Nephron (organoid): ENCODE results near the gene GRIN2C.
A peak's percentile ranks its signal among the peaks of the same experiment; 100 is the strongest.

ENCODE experiments used
- H3K27ac Mint-ChIP-seq, 3 experiments: 2 replicates each; pipeline ENCODE4 v1.8.0; 2020; ENCODE audit warnings: mixed read lengths in 3 of 3, mild to moderate bottlenecking in 2 of 3, moderate library complexity in 1 of 3
- H3K27me3 Mint-ChIP-seq: 2 replicates; pipeline ENCODE4 v1.8.0; 2021; ENCODE audit warnings: low read depth, mild to moderate bottlenecking, moderate library complexity, mixed read lengths
- H3K36me3 Mint-ChIP-seq: 2 replicates; pipeline ENCODE4 v1.8.0; 2020; ENCODE audit warnings: low read depth, mixed read lengths
- H3K4me1 Mint-ChIP-seq: 2 replicates; pipeline ENCODE4 v1.8.0; 2020; ENCODE audit warnings: mixed read lengths
- H3K4me3 Mint-ChIP-seq, 3 experiments: 2 replicates each; pipeline ENCODE4 v1.8.0; 2020; ENCODE audit warnings: mild to moderate bottlenecking in 3 of 3, mixed read lengths in 3 of 3, moderate library complexity in 2 of 3
- H3K9me3 Mint-ChIP-seq: 2 replicates; pipeline ENCODE4 v1.8.0; 2020; ENCODE audit warnings: mixed read lengths
- TF ChIP-seq, protein P1 (sequence below), 3 experiments: fragments of 200-600 bp; sonication (generic); IDR thresholded peaks; one replicate each; pipeline ENCODE4 v1.5.0; 2021; ENCODE audit warnings: antibody characterized with exemption in 3 of 3; ENCODE audit not compliant: unreplicated experiment in 3 of 3

Gene GRIN2C

DNA sequence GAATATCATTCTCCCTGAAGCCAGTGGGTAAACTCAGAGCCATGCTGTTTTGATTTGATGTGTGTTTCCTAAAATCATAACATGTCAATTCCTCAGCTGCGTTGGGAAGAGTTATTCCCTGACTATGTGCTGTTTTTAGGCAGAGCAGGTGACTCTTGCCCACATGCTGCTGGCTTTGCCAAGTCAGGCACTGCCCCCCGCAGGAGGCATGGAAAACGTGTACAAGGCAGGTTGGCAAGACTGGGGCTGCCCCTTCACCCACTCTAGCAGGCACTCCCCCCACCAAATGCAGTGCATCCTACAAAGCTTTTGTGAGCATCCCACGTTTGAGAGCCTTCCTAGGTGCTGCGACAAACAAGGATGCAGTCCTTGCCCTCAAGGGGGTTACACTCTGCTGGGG, 45.2 kb downstream of the GRIN2C start:
- Mint-ChIP-seq H3K9me3 (no peaks in the 10 kb centered on the region), H3K27ac (no peak overlapping the region), H3K4me1 (peaks cover 17% of the 10 kb centered on the region), H3K27me3 (peaks cover 15% of the 10 kb centered on the region), H3K36me3 (peaks cover 34% of the 10 kb centered on the region), H3K4me3 (no peak overlapping the region)
- TF ChIP-seq, protein P1, sequence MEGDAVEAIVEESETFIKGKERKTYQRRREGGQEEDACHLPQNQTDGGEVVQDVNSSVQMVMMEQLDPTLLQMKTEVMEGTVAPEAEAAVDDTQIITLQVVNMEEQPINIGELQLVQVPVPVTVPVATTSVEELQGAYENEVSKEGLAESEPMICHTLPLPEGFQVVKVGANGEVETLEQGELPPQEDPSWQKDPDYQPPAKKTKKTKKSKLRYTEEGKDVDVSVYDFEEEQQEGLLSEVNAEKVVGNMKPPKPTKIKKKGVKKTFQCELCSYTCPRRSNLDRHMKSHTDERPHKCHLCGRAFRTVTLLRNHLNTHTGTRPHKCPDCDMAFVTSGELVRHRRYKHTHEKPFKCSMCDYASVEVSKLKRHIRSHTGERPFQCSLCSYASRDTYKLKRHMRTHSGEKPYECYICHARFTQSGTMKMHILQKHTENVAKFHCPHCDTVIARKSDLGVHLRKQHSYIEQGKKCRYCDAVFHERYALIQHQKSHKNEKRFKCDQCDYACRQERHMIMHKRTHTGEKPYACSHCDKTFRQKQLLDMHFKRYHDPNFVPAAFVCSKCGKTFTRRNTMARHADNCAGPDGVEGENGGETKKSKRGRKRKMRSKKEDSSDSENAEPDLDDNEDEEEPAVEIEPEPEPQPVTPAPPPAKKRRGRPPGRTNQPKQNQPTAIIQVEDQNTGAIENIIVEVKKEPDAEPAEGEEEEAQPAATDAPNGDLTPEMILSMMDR (IDR thresholded peaks at IDR 0.05; ENCODE audit: unreplicated experiment in 3 of 3): no peak

DNA sequence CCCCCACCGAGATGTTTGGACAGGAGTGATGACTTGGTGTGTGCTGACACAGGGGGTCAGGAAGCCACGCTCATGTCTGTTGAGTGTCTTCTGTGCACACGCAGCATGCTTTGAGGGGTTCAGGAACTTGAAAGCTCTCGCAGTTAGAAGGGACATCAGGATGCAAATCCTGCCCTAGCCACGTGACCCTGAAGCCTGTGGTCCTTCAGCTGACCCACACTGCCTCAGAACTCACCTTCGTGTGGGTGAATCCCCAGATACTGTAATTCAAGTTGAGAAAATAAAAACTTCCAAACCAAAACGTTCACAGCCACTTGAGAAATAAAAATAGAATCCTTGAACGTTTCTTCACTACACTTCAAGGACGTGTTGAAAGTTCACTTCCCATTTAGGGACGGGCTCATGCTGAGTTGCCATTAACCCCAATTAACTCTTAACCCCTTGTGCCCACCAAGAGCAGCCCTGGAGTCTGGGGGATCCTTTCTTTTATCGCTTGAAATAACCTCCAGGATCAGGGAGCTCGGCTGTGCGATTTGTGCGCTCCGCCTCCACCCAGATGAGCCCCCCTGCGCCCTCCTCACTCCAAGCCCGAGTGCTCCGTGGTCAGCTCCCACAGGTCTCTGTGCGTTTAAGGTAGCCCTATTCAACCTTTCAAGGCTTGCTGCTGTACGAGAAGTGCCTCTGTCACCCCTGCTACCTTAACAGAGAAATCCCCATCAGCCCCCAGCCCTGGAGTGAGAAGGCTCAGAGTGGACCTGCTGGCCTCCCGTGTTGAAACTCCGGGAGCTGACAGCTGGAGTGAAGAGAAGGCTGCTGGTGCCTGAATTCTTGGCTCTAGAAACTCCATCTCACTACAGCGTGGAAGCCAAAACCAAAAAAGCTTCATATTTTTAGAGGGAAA, 47.3 kb downstream of the GRIN2C start:
- TF ChIP-seq, protein P1 (IDR thresholded peaks at IDR 0.05; ENCODE audit: unreplicated experiment in 3 of 3): no peak
- peaks cover 17% of the 10 kb centered on the region for H3K4me1 Mint-ChIP-seq
- peaks cover 24% of the 10 kb centered on the region for H3K27me3 Mint-ChIP-seq
- H3K36me3 Mint-ChIP-seq: peaks cover 30% of the 10 kb centered on the region
- H3K27ac Mint-ChIP-seq: peak overlapping the region in 2 of 3 experiments; percentile 32 to 74
- peak overlapping the region; percentile 63 to 76 (median 72) for H3K4me3 Mint-ChIP-seq
- no peaks in the 10 kb centered on the region for H3K9me3 Mint-ChIP-seq

DNA sequence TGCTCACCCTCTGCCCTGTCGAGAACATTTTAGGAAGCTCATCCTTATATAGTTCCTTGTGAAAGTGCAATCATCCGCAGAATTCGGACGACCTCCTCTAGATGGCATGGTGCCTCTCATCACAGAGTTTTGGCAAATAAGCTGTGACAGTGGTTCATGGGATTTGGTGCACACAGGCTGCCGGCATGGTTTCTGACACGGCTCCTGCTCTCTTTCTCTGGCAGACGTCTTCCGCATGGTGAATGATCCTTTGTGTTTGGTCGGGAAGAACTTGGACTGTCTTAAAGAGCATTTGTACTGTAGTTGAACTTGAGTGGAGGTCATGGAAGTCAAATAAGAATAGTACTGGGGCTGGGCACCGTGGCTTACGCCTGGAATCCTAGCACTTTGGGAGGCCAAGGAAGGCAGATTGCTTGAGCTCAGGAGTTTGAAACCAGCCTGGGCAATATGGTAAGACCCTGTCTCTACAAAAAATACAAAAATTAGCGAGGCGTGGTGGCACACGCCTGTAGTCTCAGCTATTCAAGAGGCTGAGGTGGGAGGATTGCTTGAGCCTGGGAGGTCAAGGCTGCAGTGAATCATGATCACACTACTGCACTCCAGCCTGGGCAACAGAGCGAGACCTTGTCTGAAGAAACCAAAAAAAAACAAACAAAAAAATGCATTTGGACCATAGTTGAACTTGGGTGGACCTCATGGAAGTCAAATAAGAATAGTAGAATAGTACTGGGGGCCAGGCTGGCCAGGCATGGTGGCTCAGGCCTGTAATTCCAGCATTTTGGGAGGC, 48.8 kb downstream of the GRIN2C start:
- peaks cover 17% of the 10 kb centered on the region for H3K4me1 Mint-ChIP-seq
- H3K27ac Mint-ChIP-seq: no peak overlapping the region
- no peaks in the 10 kb centered on the region for H3K9me3 Mint-ChIP-seq
- H3K4me3 Mint-ChIP-seq: peak overlapping the region in 1 of 3 experiments; percentile 26
- peaks cover 24% of the 10 kb centered on the region for H3K27me3 Mint-ChIP-seq
- H3K36me3 Mint-ChIP-seq: peaks cover 20% of the 10 kb centered on the region
- TF ChIP-seq, protein P1 (IDR thresholded peaks at IDR 0.05; ENCODE audit: unreplicated experiment in 3 of 3): no peak

DNA sequence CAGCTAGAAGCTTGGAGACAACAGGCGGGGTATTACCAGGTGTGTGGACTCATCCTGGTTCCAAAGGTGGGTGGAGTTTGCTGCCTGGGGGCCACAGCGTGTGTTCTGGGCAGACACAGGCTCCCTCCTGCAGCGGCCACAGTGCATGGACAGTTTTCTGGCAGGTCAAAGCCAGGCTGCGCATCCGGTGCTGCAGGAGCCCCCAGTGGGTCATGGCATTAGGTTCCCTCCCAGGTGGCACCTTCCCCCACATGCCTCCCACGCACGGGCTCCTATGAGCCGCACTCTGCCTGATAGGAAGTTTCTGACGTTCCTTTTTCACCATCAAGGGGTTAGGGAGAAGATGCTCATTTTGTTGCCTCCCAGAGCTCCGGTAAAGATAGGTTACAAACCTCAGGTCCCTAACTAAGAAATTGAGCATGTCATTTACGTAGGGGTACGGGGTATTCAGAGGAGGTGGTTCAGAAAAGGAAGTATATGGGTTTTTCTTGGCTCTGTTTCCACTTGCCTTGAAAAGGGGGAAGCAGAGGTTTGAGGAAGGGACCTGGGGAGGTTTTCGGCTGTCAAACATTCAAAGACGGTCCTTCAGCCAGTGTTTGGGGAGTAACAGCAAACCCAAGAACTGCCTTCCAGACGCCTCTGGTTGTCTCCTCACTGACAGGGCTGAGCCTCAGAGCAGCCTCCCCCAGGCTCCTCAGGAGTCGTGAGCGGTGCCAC, 50.8 kb downstream of the GRIN2C start:
- H3K4me1 Mint-ChIP-seq: peaks cover 21% of the 10 kb centered on the region

DNA sequence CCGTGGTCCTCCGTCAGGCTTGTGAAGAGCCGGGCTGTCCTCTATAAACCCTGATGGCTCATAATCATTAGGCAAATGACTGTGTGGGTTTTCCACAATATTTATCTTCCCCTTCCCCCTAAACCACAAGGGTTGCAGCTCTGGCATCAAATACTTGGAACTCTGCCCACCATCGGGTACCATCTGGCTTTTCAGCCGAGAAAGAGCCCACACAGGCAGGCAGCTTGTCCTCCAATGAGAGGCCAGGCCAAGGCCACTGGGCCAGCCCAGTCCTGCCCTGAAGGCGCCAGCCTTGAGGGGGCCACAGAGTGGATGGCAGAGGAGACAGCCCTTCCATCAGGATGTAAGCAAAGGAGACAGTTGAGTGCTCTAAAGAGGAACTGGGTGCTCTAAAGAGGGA, 51.8 kb downstream of the GRIN2C start:
- H3K9me3 Mint-ChIP-seq: no peaks in the 10 kb centered on the region
- TF ChIP-seq, protein P1 (IDR thresholded peaks at IDR 0.05; ENCODE audit: unreplicated experiment in 3 of 3): no peak
- H3K4me3 Mint-ChIP-seq: no peak overlapping the region
- peaks cover 21% of the 10 kb centered on the region for H3K4me1 Mint-ChIP-seq
- peaks cover 25% of the 10 kb centered on the region for H3K27me3 Mint-ChIP-seq
- H3K36me3 Mint-ChIP-seq: peaks cover 16% of the 10 kb centered on the region
- no peak overlapping the region for H3K27ac Mint-ChIP-seq

More for the DNA sequence above, 50.8 kb downstream of the GRIN2C start:
- TF ChIP-seq, protein P1 (IDR thresholded peaks at IDR 0.05; ENCODE audit: unreplicated experiment in 3 of 3): no peak
- H3K27ac Mint-ChIP-seq: no peak overlapping the region
- no peaks in the 10 kb centered on the region for H3K9me3 Mint-ChIP-seq
- no peak overlapping the region for H3K4me3 Mint-ChIP-seq
- peaks cover 14% of the 10 kb centered on the region for H3K36me3 Mint-ChIP-seq
- peaks cover 25% of the 10 kb centered on the region for H3K27me3 Mint-ChIP-seq
